ENCODE data around the gene ASCC3.

DNA sequence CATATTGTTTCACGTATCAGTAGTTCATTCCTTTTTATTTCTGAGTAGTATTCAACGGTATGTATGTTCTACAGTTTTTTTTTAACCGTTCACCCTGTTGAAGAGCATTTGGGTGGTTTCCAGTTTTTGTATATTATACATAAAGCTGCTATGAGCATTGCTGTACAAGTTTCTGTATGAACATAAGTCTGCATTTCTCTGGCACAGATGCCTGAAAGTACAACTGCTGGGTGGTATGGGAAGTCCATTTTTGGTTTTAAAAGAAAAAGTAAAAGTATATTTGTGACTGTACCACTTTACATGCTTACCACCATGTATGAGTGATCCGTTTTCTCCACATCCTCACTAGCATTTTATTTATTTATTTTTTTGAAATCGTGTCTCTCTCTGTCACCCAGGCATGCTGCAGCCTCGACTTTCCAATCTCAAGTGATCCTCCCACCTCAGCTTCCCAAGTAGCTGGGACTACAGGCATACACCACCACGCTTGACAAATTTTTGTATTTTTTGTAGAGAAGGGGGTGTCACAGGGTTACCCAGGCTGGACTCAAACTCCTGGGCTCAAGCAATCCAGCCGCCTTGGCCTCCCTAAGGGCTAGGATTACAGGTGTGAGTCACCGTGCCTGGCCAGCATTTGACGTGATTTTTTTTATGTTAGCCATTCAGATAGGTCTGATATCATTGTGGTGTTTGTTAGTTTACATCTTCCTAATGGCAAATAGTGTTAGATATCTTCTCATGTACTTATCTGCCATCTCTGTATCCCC is 405.4 kb downstream of the ASCC3 start:
- TF ChIP-seq, protein P1, sequence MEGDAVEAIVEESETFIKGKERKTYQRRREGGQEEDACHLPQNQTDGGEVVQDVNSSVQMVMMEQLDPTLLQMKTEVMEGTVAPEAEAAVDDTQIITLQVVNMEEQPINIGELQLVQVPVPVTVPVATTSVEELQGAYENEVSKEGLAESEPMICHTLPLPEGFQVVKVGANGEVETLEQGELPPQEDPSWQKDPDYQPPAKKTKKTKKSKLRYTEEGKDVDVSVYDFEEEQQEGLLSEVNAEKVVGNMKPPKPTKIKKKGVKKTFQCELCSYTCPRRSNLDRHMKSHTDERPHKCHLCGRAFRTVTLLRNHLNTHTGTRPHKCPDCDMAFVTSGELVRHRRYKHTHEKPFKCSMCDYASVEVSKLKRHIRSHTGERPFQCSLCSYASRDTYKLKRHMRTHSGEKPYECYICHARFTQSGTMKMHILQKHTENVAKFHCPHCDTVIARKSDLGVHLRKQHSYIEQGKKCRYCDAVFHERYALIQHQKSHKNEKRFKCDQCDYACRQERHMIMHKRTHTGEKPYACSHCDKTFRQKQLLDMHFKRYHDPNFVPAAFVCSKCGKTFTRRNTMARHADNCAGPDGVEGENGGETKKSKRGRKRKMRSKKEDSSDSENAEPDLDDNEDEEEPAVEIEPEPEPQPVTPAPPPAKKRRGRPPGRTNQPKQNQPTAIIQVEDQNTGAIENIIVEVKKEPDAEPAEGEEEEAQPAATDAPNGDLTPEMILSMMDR (IDR thresholded peaks at IDR 0.05 in 4 of 5, conservative IDR thresholded peaks at IDR 0.05 in 1 of 5) = no peak
- TF ChIP-seq POLR2A (IDR thresholded peaks at IDR 0.05) = no peak

Measured in gastrocnemius medialis (tissue), 4 donors.